H1 (cell line): Measurements from ENCODE around the gene TXNL4A. TPM values are rescaled to one million over a fixed set of nuclear protein-coding genes. Genes with fewer than 3 reads are reported as not detected.

Experiments used
- ATF3 ChIP-seq: IDR thresholded peaks from 2 replicates; pipeline ENCODE4 v1.6.1; 2011; ENCODE audit warnings: low read depth, mild to moderate bottlenecking, low read length; ENCODE audit not compliant: insufficient read depth
- BRCA1 ChIP-seq: IDR thresholded peaks from 2 replicates; pipeline ENCODE4 v1.6.1; 2012; ENCODE audit warnings: low read depth, low read length, improper control_type of control experiment
- CEBPB ChIP-seq: IDR thresholded peaks from 2 replicates; pipeline ENCODE4 v1.6.1; 2012; ENCODE audit warnings: low read depth, low read length
- CHD7 ChIP-seq: fragments of 300-600 bp; sonication (generic); IDR thresholded peaks from 2 replicates; pipeline ENCODE4 v1.7.1; 2012; ENCODE audit warnings: low read length, moderate library complexity, mild to moderate bottlenecking, inconsistent platforms; ENCODE audit not compliant: insufficient replicate concordance
- E2F6 ChIP-seq: IDR thresholded peaks from 2 replicates; pipeline ENCODE4 v1.6.1; 2012; ENCODE audit warnings: inconsistent platforms
- GABPA ChIP-seq: IDR thresholded peaks from 2 replicates; pipeline ENCODE4 v1.6.1; 2011; ENCODE audit warnings: mild to moderate bottlenecking, low read length, moderate library complexity, borderline replicate concordance; ENCODE audit not compliant: insufficient read depth
- KDM5A ChIP-seq: fragments of 200-600 bp; IDR thresholded peaks from 2 replicates; pipeline ENCODE4 v1.7.1; 2012; ENCODE audit warnings: mild to moderate bottlenecking, low read length, inconsistent platforms, mixed read lengths
- NRF1 ChIP-seq: IDR thresholded peaks from 2 replicates; pipeline ENCODE4 v1.6.1; 2011; ENCODE audit warnings: mild to moderate bottlenecking, low read depth, low read length, improper control_type of control experiment
- SAP30 ChIP-seq: fragments of 300-600 bp; sonication (generic); IDR thresholded peaks from 2 replicates; pipeline ENCODE4 v1.7.1; 2012; ENCODE audit warnings: low read length, moderate library complexity, mild to moderate bottlenecking, inconsistent platforms; ENCODE audit not compliant: insufficient read depth, insufficient replicate concordance
- SIX5 ChIP-seq: IDR thresholded peaks from 2 replicates; pipeline ENCODE4 v1.6.1; 2011; ENCODE audit warnings: mild to moderate bottlenecking, low read depth, low read length
- SP4 ChIP-seq: IDR thresholded peaks from 2 replicates; pipeline ENCODE4 v1.6.1; 2012; ENCODE audit warnings: low read length, inconsistent platforms
- polyA plus RNA-seq, 7 experiments: library from polyadenylated mRNA; depleted of rRNA in 3 of 7; stranded (reverse) in 5 of 7; unstranded in 2 of 7; fragments of >200 nt in 5 of 7; fragments of 200-250 nt in 2 of 7; gene quantifications; 1 replicate in 5 of 7; 2 replicates in 1 of 7; 4 replicates in 1 of 7; pipeline versions ENCODE4 v1.2.1 to v1.2.3, GENCODE V29; 2011 to 2013; ENCODE audit warnings: missing spikeins in 2 of 7, mixed read lengths in 2 of 7
- total RNA-seq: library from RNA; stranded (reverse); fragmentation: NEBNext Ultra II Directional; extraction: Animal tissue kit (Norgen Biotek cat#: 25700); gene quantifications from 2 replicates; pipeline ENCODE4 v1.2.1, GENCODE V29; 2021

TXNL4A gene
- total and polyA plus RNA-seq, 2 of the 8 experiments (the other 6 are each of a cell fraction or from before 2014, with no cell fraction given), result 169 to 181 TPM

- TF ChIP-seq CHD7 (no peak), GABPA (no peak), E2F6 (no peak), CEBPB (no peak), SAP30 (no peak), ATF3 (no peak), SP4 (no peak), SIX5 (no peak), KDM5A (no peak), BRCA1 (no peak), NRF1 (no peak)
Measured at GRCh38 chr18:80012714-80013113, 24.4 kb upstream of the TXNL4A start (continued).
